ENCODE measurements around the gene IGF2.

Gene IGF2

GRCh38 chr11:2115308-2115707, 23.9 kb downstream of the IGF2 start:
- DNase-seq (ENCODE audit: low read depth, low spot score) = no peak
- ChIA-PET POLR2A (no interaction called here), CTCF (interaction anchor here (1.4 kb wide), 1 partner anchor 37 kb away, joined by 4 read pairs; no protein-coding TSS in a partner anchor)
- H3K4me3 ChIP-seq (ENCODE audit: low read depth, low read length) = no peak overlapping the region
- TF ChIP-seq, protein P1, sequence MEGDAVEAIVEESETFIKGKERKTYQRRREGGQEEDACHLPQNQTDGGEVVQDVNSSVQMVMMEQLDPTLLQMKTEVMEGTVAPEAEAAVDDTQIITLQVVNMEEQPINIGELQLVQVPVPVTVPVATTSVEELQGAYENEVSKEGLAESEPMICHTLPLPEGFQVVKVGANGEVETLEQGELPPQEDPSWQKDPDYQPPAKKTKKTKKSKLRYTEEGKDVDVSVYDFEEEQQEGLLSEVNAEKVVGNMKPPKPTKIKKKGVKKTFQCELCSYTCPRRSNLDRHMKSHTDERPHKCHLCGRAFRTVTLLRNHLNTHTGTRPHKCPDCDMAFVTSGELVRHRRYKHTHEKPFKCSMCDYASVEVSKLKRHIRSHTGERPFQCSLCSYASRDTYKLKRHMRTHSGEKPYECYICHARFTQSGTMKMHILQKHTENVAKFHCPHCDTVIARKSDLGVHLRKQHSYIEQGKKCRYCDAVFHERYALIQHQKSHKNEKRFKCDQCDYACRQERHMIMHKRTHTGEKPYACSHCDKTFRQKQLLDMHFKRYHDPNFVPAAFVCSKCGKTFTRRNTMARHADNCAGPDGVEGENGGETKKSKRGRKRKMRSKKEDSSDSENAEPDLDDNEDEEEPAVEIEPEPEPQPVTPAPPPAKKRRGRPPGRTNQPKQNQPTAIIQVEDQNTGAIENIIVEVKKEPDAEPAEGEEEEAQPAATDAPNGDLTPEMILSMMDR (IDR thresholded peaks at IDR 0.05; ENCODE audit: insufficient read depth, low read length, missing control alignments) = no peak

GRCh38 chr11:2114430-2115241, 24.6 kb downstream of the IGF2 start:
- TF ChIP-seq, protein P1 (IDR thresholded peaks at IDR 0.05; ENCODE audit: insufficient read depth, low read length, missing control alignments) = no peak
- ChIA-PET CTCF (interaction anchor here (0.8 to 1.9 kb wide), 2 partner anchors 18 to 37 kb away, joined by 3 to 11 read pairs; no protein-coding TSS in a partner anchor), POLR2A (no interaction called here)
- no peak for DNase-seq (ENCODE audit: low read depth, low spot score)
- H3K4me3 ChIP-seq (ENCODE audit: low read depth, low read length) = no peak overlapping the region

- ChIA-PET POLR2A (interaction anchor here (1.0 kb wide), 1 partner anchor 38 kb away, joined by 3 read pairs; no protein-coding TSS in a partner anchor), CTCF (interaction anchor here (0.8 to 1.9 kb wide), 3 partner anchors 9 to 38 kb away, joined by 3 to 11 read pairs (median 3); no protein-coding TSS in a partner anchor)
- TF ChIP-seq, protein P1 (IDR thresholded peaks at IDR 0.05; ENCODE audit: insufficient read depth, low read length, missing control alignments) = no peak
- H3K4me3 ChIP-seq (ENCODE audit: low read depth, low read length) = no peak overlapping the region
- DNase-seq (ENCODE audit: low read depth, low spot score) = no peak
Measured at GRCh38 chr11:2113776-2114175, 25.4 kb downstream of the IGF2 start.

GRCh38 chr11:2110521-2110920, 28.7 kb downstream of the IGF2 start:
- ChIA-PET POLR2A (no interaction called here), CTCF (interaction anchor here (1.2 to 2.1 kb wide), 3 partner anchors 14 to 41 kb away, joined by 3 to 5 read pairs (median 3); no protein-coding TSS in a partner anchor)
- H3K4me3 ChIP-seq (ENCODE audit: low read depth, low read length) = no peak overlapping the region
- TF ChIP-seq, protein P1 (IDR thresholded peaks at IDR 0.05; ENCODE audit: insufficient read depth, low read length, missing control alignments) = no peak
- DNase-seq (ENCODE audit: low read depth, low spot score) = no peak

DNA sequence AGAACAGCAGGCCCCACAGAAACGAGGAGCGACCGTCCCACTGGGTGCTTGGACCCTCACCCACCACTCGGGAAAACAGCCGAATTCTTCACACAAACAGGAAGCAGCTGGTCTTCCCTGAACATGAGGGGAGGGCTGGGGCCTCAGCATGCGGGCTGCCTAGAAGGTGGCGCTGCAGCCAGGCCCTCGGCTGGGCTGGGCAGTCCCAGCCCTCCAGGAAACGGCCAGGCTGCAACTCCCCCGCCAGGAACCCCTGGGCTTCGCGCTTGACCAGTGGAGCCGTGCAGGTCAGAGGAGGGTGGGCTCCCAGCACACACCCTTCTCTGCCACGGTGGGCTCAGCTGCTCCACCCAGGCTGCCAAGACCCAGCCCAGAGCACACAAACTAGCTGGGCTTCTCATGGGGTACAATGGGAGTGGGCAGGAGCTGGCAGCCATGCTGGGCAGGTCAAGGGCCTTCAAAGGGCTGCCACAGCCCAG, 29.6 kb downstream of the IGF2 start:
- CTCF ChIA-PET = interaction anchor here (1.0 to 2.1 kb wide), 6 partner anchors 13 to 73 kb away, joined by 3 to 7 read pairs (median 4); no protein-coding TSS in a partner anchor
- POLR2A ChIA-PET = no interaction called here
- no peak for DNase-seq (ENCODE audit: low read depth, low spot score)
- TF ChIP-seq, protein P1 (IDR thresholded peaks at IDR 0.05; ENCODE audit: insufficient read depth, low read length, missing control alignments) = no peak
- H3K4me3 ChIP-seq (ENCODE audit: low read depth, low read length) = no peak overlapping the region

Data from AG04449 (cell line).